DMS153 treated with DMSO at 0.1 percent for 48 hours (cell line): ENCODE results near the gene MUC2.
"Not testable (repeated sequence)": the region's sequence is repeated elsewhere in the genome, so short reads cannot be mapped to it uniquely, and the experiment has no call there.

ENCODE experiments used
- DNase-seq: peaks from one replicate; lab custom pipeline; 2025; ENCODE audit not compliant: unreplicated experiment; lab: John Stamatoyannopoulos, UW

Gene MUC2

DNA sequence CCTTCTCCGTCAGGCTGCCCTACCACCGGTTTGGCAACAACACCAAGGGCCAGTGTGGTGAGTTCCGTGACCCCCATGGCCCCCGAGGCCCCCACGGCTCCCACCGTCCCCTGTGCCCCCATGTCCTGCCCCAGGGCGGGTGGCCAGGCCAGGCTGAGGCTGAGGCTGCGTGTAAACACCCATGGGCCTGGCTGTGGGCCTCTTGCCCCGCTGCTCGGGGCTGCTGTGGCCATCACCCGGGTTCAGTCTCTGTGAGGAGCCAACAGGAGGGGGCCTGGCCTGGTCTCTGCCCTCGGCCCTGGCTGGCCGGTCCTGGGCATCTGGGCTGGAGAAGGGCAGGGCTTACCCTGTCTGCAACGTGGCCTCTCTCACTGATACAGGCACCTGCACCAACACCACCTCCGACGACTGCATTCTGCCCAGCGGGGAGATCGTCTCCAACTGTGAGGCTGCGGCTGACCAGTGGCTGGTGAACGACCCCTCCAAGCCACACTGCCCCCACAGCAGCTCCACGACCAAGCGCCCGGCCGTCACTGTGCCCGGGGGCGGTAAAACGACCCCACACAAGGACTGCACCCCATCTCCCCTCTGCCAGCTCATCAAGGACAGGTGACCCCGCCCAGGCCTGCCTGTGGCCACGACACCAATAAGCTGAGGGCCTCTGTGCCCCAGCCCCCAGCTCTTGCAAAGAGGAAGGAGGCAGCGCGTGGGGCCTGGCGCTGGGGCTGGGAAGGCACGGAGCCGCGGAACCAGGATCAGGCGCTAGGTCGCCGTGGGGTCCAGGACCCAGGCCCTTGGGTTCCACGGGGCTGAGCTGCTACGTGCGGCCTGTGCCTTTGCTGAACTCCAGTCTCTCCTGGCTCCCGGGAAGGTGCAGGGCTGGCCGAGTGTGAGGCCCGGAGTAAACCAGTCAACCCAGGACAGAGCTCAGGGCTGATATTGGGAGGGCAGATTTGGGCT lies 29.0 kb downstream of the MUC2 start:
- DNase-seq = no peak

DNA sequence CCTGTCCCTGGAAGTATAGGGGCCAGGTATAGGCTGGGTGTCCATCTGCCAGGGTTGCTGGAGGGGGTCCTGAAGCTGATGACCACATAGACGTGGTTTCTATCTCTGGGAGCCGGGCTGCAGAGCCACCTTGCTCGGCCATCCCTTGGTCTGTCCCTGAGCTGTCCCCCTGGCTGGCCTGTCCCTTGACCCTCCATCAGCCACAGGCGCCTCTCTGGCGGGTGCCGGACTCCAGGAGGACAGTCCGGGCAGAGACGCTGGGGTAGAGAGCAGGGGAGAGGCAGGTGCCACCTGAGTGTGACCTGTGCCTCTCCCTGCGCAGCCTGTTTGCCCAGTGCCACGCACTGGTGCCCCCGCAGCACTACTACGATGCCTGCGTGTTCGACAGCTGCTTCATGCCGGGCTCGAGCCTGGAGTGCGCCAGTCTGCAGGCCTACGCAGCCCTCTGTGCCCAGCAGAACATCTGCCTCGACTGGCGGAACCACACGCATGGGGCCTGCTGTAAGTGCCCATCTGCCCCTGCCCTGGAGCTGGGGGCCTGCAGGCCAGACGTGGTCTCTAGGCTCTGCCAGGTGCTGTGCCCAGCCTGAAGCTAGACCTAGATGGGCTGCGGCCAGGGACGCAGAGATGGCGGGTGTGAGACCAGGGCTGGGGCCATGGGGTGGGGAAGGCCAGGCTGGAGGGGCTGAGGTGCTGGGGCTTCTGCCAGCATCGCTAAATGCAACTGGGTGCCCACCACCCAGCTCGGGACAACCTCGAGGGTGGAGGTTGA lies 29.9 kb downstream of the MUC2 start:
- no peak for DNase-seq

DNA sequence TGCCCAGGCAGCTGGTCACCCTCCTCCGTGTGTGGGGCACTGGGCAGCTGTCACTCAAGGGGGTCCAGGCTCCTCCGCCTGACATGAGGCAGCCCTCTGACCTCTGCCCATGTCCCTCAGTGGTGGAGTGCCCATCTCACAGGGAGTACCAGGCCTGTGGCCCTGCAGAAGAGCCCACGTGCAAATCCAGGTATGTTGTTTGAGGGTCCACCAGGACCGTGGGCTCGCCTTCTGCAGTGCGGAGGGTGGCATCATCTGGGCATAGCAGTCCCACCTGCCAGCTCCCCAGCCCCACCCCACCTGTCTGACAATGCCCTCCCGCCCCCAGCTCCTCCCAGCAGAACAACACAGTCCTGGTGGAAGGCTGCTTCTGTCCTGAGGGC lies 30.5 kb downstream of the MUC2 start:
- DNase-seq = no peak

DNA sequence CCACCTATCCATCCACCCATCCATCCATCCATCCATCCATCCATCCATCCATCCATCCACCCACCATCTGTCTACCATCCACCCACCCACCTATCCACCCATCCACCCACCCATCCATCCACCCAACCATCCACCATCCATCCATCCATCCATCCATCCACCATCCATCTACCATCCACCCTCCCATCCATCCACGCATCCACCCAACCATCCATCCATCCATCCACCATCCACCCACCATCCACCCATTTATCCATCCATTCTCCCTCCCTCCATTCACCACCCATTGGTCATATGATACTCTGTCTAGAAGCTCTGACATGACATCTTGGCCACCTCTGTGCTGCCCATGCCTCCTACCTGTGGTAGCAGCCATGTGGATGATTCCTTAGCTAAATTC lies 31.7 kb downstream of the MUC2 start:
- no peak for DNase-seq

DNA sequence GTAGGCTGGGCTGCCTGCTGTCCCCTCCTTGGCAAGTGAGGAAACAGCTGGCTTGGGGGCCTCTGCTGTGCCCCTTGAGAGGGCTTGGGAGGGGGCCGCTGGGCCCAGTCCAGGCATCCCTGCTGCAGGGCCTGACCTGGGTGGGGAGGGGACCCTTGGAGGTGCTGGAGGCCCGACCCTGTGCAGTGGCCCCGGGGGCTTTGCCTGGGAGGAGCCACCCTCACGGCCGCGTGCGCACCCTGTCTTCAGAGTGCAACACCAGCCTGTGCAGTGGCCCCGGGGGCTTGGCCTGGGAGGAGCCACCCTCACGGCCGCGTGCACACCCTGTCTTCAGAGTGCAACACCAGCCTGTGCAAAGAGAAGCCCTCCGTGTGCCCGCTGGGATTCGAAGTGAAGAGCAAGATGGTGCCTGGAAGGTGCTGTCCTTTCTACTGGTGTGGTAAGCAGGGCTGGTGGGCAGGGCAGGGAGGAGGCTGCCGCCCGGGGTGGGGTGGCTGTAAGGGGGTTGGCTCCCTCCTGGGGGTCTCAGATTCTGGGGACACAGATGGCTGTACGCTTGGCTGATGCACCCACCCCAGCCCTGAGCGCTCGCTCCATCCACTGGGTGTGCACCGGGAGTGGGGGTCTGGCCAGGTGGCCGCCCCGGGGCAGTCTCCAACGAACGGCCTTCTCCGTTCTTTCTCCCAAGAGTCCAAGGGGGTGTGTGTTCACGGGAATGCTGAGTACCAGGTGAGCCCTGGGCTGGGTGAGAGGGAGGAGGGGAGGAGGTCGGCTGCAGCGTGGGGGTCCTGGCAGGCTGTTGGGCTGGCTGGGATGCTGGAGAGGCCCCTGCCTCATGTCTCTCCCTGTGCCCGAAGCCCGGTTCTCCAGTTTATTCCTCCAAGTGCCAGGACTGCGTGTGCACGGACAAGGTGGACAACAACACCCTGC lies 32.9 kb downstream of the MUC2 start:
- no peak for DNase-seq

DNA sequence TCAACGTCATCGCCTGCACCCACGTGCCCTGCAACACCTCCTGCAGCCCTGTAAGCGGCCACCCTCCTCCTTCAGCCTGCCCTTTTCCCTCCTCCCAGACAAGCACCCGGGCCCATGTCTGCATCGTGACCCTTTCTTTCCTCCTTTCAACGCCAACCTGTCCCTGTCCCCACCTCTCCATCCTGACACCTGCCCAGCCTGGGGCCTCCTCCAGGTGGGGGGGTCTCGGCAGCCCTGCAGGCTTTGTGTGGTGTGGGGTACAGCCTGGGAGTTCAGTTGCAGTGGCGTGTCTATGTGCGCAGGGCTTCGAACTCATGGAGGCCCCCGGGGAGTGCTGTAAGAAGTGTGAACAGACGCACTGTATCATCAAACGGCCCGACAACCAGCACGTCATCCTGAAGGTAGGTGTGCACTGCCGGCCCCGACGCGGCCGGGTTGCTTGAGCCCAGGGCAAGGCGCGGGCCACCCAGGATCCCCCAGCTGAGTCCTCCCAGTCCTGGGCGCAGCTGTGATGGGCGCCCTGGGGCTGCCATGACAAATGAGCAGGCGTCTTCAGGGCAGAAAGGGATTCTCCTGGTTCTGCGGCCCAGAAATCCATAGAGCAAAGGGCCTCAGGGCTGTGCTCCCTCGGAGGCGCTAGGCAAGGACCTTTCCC lies 33.7 kb downstream of the MUC2 start:
- no peak for DNase-seq

DNA sequence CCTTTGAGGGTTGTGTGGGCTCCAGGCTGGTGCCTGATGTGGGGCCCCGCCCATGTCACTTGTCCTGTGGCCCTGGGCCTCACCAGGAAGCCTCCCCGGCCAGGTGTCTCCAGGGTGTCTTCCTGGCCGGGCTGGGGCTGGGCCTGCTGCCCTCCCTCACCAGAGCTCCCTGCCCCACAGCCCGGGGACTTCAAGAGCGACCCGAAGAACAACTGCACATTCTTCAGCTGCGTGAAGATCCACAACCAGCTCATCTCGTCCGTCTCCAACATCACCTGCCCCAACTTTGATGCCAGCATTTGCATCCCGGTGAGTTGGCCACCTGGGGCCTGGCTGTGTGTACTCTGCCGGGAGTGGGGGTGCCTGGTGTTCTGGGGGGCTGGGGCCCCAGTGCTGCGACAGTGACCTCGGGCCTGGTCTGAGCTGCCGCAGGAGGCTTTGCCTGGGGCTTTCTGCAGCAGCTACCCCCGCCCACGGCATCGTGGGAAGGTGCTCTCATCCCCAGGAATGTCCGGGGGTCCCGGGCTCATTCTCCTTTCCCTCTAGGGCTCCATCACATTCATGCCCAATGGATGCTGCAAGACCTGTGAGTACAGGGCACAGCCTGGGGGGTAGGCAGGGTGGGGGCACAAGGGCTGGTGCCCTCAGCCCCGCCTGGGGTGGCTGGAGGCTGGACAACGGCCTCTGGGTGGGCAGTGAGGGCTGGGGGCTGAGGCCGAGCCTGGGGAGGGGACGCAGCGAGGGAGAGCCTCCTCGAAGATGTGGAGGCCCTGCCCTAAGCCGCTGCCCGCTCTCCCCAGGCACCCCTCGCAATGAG lies 34.6 kb downstream of the MUC2 start:
- DNase-seq = no peak

DNA sequence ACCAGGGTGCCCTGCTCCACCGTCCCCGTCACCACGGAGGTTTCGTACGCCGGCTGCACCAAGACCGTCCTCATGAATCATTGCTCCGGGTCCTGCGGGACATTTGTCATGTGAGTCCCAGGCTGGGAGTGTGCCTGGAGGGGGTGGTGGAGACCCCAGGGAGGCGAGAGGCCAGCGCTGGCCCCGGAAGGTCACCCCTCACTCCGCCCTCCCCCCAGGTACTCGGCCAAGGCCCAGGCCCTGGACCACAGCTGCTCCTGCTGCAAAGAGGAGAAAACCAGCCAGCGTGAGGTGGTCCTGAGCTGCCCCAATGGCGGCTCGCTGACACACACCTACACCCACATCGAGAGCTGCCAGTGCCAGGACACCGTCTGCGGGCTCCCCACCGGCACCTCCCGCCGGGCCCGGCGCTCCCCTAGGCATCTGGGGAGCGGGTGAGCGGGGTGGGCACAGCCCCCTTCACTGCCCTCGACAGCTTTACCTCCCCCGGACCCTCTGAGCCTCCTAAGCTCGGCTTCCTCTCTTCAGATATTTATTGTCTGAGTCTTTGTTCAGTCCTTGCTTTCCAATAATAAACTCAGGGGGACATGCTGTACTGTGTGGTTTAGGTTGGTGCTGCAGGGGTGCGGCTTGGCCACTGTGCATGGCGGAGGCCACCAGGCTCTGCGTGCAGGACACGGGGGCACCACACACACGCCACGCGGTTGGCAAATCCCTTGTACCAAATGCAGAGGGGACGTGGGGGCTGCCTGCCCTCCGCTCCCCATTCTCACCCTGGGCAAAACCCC lies 35.4 kb downstream of the MUC2 start:
- DNase-seq = no peak

DNA sequence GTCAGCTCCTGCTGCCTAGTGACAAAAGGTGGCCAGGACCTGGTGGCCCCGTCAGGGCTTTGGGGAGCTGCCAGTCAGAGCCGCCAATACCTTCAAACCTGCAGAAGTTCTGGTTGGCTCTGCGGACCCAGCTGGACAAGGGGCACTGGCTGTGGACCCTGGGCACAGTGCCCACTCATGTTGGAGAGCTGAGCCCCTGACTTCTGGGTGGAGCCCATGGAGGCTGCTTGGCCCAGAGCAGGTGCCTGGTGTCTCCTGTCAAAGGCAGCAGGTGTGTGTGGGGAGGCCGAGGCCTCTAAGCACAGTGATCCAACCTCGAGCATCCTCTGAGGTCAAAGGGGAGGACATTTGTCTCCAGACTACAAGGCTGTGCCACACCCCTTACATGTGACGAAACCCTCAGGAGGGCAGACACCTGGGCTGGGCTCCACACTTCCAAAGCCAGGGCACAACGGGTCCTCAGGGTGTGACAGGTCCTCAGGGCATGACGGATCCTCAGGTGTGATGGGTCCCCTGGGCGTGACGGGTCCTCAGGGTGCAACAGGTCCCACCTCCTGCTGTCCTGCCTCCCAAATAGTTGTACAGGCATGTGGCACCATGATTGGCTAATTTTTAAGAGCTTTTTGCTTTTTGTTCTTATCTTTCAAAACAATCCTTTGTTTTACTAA lies 37.0 kb downstream of the MUC2 start:
- no peak for DNase-seq

DNA sequence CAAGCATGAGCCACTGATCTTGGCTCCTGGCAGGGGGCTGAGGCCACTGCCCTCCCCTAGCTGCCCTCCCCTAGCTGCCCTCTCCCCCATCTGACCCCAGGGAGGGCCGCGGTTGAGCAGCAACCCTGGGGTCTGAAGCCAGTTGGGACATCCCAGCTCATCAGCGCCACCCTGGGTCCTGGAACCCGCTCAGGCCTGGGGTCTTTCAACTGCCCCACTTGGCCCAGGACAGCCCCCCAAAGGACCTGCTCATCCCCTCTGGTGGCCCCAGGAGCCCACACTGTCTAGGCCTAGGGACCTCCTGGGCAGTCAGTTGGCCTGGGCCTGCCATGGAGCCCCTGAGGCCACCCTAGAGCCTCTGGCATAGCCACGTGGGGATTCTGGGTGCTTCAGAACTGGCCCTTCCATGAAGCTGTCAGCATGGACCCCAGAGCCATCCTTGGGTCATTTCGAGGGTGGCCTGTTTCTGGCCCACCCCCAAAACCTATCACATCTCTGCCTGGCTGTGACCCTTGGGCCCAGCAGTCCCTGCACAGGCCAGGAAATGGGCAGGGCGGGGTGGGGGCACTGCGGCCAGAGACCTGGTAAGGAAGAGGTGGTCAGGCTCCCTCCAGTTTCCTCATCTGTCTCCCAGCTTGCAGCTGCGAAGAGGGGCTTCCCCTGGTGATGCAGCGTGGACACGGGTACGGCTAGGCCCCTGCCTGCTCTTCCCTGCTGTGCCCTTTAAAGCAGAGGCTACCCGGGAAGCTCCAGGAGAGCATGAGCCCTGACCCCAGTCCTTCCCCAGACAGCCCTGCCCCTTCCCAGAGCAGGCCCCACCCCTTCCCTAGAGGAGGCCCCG lies 37.9 kb downstream of the MUC2 start:
- DNase-seq = no peak

DNA sequence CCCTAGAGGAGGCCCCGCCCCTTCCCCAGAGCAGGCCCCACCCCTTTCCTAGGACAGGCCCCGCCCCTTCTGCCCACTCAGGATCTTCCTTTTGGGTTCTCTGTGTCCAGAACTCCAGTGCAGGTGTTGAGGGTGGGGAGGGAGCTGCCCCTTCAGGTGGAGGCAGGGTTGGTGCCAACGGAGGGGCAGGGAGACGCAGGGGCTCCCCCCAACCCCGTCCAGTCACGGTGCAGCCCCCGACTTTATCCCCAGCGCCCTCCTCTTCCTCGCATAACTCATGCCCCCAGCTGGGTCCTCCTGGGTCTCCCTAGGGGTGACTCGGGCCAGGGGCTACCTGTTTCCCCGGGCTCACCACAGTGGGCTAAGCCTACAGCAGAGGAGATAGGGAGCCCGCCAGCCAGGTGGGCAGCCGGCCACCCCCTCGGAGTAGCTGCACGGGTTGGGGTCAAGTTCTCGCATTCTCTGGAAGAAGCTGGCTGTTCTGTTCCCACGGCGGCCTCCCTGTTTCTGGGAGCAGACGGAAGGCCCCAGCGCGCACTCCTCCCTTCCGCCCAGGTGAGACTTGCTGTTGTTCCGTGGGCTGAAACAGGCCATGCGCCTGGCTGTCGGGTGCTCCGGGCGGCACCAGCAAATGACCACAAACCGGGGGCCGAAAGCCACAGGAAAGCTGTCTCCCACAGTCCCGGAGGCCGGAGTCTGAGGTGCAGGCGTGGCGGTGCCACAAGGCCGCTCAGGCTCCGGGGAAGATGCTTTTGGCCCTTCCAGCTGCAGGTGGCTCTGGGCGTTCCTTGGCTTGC lies 38.9 kb downstream of the MUC2 start:
- DNase-seq = no peak

DNA sequence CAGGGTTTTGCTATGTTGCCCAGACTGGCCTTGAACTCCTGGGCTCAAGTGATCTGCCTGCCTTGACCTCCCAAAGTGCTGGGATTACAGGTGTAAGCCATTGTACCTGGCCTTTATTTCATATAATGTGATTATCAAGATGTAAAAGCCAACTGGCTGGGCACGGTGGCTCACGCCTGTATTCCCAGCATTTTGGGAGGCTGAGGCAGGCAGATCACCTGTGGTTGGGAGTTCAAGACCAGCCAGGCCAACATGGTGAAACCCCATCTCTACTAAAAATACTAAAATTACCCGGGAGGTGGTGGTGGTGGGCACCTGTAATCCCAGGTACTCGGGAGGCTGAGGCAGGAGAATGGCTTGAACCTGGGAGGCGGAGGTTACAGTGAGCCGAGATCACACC lies 40.6 kb downstream of the MUC2 start:
- not testable (repeated sequence) for DNase-seq

DNA sequence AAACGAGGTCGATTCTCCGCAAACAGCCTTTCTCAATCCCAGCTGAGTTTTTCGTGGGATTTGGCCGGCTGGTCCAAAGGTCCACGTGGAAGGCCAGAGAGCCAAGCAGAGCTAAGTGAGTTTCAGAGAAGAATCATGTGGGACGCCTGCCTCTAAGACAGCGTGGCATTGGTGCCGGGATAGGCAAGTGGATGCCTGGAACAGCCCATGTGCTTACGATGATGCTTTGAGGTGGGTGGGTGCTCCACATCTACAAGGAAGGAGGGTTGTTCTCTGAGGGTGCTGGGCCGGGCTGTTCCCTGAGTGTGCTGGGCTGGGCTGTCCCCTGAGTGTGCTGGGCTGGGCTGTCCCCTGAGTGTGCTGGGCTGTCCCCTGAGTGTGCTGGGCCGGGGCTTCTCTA lies 41.4 kb downstream of the MUC2 start:
- DNase-seq = no peak

DNA sequence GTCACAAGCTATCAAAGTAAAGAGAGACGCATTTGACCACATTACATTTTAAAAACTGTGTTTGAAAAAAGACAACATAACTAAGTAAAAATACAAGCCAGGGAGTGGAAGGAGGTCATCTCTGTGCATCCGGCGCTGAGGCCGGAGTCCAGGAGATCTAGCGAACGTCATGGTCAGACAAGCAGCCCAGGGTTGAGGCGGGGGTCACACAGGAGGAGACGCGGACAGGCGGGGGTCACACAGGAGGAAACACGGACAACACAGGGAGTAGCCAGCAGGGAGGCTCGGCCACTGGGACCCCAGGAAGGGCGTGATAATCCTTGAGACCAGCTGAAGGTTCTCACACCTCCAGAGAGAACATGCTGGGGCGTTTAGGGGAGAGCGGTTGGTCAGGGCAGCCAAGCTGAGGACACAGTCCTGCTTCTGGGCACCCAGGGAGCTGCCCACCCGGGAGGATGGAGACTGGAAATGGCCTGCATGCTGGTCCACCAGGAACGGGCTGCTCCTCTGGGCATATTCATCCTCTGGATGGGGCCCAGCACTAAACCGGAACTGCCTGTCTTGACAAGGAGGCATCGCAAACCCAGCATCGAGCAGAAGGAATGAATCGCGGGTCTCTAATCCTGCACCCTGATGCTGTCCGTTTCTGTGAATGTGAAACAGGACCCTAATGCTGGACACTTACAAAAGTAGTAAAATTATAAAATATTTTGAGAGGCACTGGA lies 42.2 kb downstream of the MUC2 start:
- DNase-seq = no peak

DNA sequence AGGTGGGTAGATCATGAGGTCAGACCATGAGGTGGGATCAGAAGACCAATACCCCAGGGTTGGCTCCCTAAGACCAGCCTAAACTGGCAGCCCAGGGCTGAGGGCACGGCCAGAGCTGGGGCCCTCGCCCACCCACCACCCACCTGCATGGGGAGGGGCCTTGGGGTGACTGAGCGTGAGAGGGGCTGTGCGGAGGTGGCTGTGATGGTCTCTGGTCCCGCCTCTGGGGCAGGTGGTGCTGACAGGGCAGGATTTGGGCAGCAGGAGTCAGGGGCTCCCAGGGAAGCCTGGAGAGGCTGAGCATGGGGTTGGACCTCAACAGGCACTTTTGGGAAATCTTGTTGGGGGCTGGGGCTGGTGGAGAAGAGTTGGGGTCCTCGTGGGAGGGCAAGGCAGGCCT lies 43.3 kb downstream of the MUC2 start:
- no peak for DNase-seq
